Large intestine (tissue), 3 donors: Measurements from ENCODE around the gene CMYA5. TPM values are rescaled to one million over a fixed set of nuclear protein-coding genes. Genes with fewer than 3 reads are reported as not detected.
"Not testable (repeated sequence)": the region's sequence is repeated elsewhere in the genome, so short reads cannot be mapped to it uniquely, and the experiment has no call there.

Experiments used
- DNase-seq, 2 donors: peaks; one replicate each; pipeline versions ENCODE4 v3.0.0 to v3.0.0-alpha.2; 2013
- H3K27ac ChIP-seq: one replicate; pipeline ENCODE4 v1.5.1; 2013; ENCODE audit warnings: low read length
- H3K27me3 ChIP-seq: 2 replicates; pipeline ENCODE4 v1.6.1; 2013; ENCODE audit warnings: low read length; ENCODE audit not compliant: control insufficient read depth, insufficient read depth
- H3K36me3 ChIP-seq: 2 replicates; pipeline ENCODE4 v1.6.1; 2013; ENCODE audit warnings: low read length; ENCODE audit not compliant: control insufficient read depth, insufficient read depth
- H3K4me1 ChIP-seq: one replicate; pipeline ENCODE4 v1.6.1; 2013; ENCODE audit warnings: low read length; ENCODE audit not compliant: control insufficient read depth, insufficient read depth
- H3K4me3 ChIP-seq: one replicate; pipeline ENCODE4 v1.5.1; 2013; ENCODE audit warnings: low read length
- H3K9me3 ChIP-seq: one replicate; pipeline ENCODE4 v1.6.1; 2013; ENCODE audit warnings: mild to moderate bottlenecking, low read depth, low read length, moderate library complexity; ENCODE audit not compliant: control insufficient read depth
- WGBS: methylation state at CpG from one replicate; pipeline ENCODE4 v1.1.5; 2013; ENCODE audit warnings: low lambda C conversion rate; ENCODE audit not compliant: insufficient coverage; 5-methylcytosine and 5-hydroxymethylcytosine counted together
- polyA plus RNA-seq: library from polyadenylated mRNA; unstranded; fragments of 120-200 nt; gene quantifications from one replicate; pipeline ENCODE4 v1.2.1, GENCODE V29; 2013

CMYA5 gene
- polyA plus RNA-seq, 1 donor: 2.3 TPM

DNA sequence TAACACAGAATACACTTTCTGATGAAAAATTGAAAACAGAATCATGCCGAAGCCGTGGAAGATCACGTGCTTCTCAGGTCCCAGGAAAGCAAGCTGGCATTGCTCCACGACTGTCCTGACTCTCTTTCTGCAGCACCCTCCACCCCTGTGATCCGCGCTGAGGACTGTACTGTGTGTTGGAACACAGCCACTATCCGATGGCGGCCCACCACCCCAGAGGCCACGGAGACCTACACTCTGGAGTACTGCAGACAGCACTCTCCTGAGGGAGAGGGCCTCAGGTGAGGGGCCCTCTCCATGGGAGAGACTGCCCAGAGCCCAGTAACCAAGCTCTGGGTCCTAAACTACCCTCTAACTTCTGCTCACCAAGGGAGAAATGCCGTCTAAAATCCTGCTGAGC is 73.3 kb downstream of the CMYA5 start:
- no peak for DNase-seq
- H3K4me1 ChIP-seq: no peaks in the 10 kb centered on the region
- WGBS: 100% methylated on average over 2 of the region's 10 CpGs

GRCh38 chr5:79764147-79764546 is 74.5 kb downstream of the CMYA5 start:
- not testable (repeated sequence) for H3K27ac ChIP-seq, H3K9me3 ChIP-seq, H3K4me1 ChIP-seq, H3K36me3 ChIP-seq, H3K4me3 ChIP-seq, DNase-seq, H3K27me3 ChIP-seq
- WGBS: no CpG with 5 or more reads among the region's 3 CpGs

More for the DNA sequence above, 73.3 kb downstream of the CMYA5 start:
- Histone ChIP-seq H3K36me3 (no peaks in the 10 kb centered on the region), H3K9me3 (no peaks in the 10 kb centered on the region), H3K27me3 (no peaks in the 10 kb centered on the region), H3K27ac (no peak overlapping the region), H3K4me3 (no peak overlapping the region)

- no peak for DNase-seq
- H3K4me3 ChIP-seq: no peak overlapping the region
- H3K27me3 ChIP-seq: no peaks in the 10 kb centered on the region
- H3K36me3 ChIP-seq: no peaks in the 10 kb centered on the region
- H3K4me1 ChIP-seq: no peaks in the 10 kb centered on the region
- no peaks in the 10 kb centered on the region for H3K9me3 ChIP-seq
- no peak overlapping the region for H3K27ac ChIP-seq
- 67% methylated on average over 1 of the region's 2 CpGs for WGBS
These were observed 81.8 kb downstream of the CMYA5 start for GRCh38 chr5:79771387-79771786.

GRCh38 chr5:79772651-79773050 is 83.0 kb downstream of the CMYA5 start:
- Histone ChIP-seq H3K4me3 (no peak overlapping the region), H3K27ac (no peak overlapping the region), H3K27me3 (no peaks in the 10 kb centered on the region), H3K4me1 (no peaks in the 10 kb centered on the region), H3K36me3 (no peaks in the 10 kb centered on the region), H3K9me3 (no peaks in the 10 kb centered on the region)
- DNase-seq: no peak
- no CpG with 5 or more reads among the region's 5 CpGs for WGBS

GRCh38 chr5:79773612-79774011 is 84.0 kb downstream of the CMYA5 start:
- Histone ChIP-seq H3K4me1 (no peaks in the 10 kb centered on the region), H3K27ac (no peak overlapping the region), H3K36me3 (no peaks in the 10 kb centered on the region), H3K9me3 (no peaks in the 10 kb centered on the region), H3K27me3 (no peaks in the 10 kb centered on the region), H3K4me3 (no peak overlapping the region)
- WGBS: 92% methylated on average over 2 of the region's 4 CpGs
- no peak for DNase-seq

GRCh38 chr5:79774171-79774854 is 84.7 kb downstream of the CMYA5 start:
- H3K27me3 ChIP-seq: no peaks in the 10 kb centered on the region
- H3K4me3 ChIP-seq: no peak overlapping the region
- no peaks in the 10 kb centered on the region for H3K9me3 ChIP-seq
- no peak overlapping the region for H3K27ac ChIP-seq
- H3K36me3 ChIP-seq: no peaks in the 10 kb centered on the region
- DNase-seq: peak; percentile 18 to 41
- no CpG with 5 or more reads among the region's 13 CpGs for WGBS
- no peaks in the 10 kb centered on the region for H3K4me1 ChIP-seq

DNA sequence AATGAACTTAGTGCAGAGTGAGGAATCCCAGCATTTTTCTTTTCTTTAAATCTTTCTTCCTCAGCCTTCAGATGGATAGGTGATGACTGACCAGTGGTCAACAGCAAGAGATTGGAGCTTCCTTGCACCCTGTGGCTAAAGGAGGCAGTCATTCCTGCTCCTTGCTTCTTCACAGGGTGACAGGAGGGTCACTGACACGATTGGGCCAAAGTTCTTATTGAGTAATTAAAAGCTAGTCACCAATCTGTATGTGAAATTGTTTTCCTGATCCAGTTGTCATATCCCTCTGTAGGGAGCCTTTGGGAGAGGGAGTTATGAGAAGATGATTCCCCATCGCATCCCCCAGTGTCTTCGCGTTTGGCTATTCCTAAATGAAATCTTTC is 85.2 kb downstream of the CMYA5 start:
- Histone ChIP-seq H3K4me3 (no peak overlapping the region), H3K27ac (no peak overlapping the region), H3K27me3 (no peaks in the 10 kb centered on the region), H3K36me3 (no peaks in the 10 kb centered on the region), H3K4me1 (no peaks in the 10 kb centered on the region), H3K9me3 (no peaks in the 10 kb centered on the region)
- peak in 1 of 2 donors; percentile 33 for DNase-seq
- WGBS: no CpG with 5 or more reads among the region's 4 CpGs

- not testable (repeated sequence) for H3K36me3 ChIP-seq, H3K27me3 ChIP-seq, H3K9me3 ChIP-seq, H3K4me1 ChIP-seq, DNase-seq
- Histone ChIP-seq H3K4me3 (peak overlapping the region; percentile 14), H3K27ac (peak overlapping the region; percentile 16)
- no CpG with 5 or more reads among the region's 14 CpGs for WGBS
These were observed 95.1 kb downstream of the CMYA5 start for GRCh38 chr5:79784741-79785140.

- no CpG with 5 or more reads among the region's 4 CpGs for WGBS
- Histone ChIP-seq H3K4me3 (no peak overlapping the region), H3K27me3 (no peaks in the 10 kb centered on the region), H3K27ac (no peak overlapping the region), H3K36me3 (no peaks in the 10 kb centered on the region), H3K9me3 (no peaks in the 10 kb centered on the region), H3K4me1 (no peaks in the 10 kb centered on the region)
- no peak for DNase-seq
These were observed 96.3 kb downstream of the CMYA5 start for GRCh38 chr5:79785983-79786382.

- Histone ChIP-seq H3K36me3 (no peaks in the 10 kb centered on the region), H3K9me3 (no peaks in the 10 kb centered on the region), H3K4me1 (no peaks in the 10 kb centered on the region), H3K27ac (no peak overlapping the region), H3K4me3 (no peak overlapping the region), H3K27me3 (no peaks in the 10 kb centered on the region)
- no peak for DNase-seq
- no CpG with 5 or more reads among the region's 1 CpG for WGBS
These were observed 97.8 kb downstream of the CMYA5 start for GRCh38 chr5:79787448-79787847.

GRCh38 chr5:79791843-79792242 is 102.2 kb downstream of the CMYA5 start:
- Histone ChIP-seq H3K27ac (no peak overlapping the region), H3K36me3 (no peaks in the 10 kb centered on the region), H3K9me3 (no peaks in the 10 kb centered on the region), H3K4me3 (no peak overlapping the region), H3K4me1 (no peaks in the 10 kb centered on the region), H3K27me3 (no peaks in the 10 kb centered on the region)
- peak in 1 of 2 donors; percentile 21 for DNase-seq
- WGBS: no CpG with 5 or more reads among the region's 3 CpGs
